Measurements from ENCODE around the gene CDH4. TPM values are rescaled to one million over a fixed set of nuclear protein-coding genes. Genes with fewer than 3 reads are reported as not detected.

The CDH4 gene
- polyA plus RNA-seq, 1 donor (not counting 4 experiments of a cell fraction or from before 2014, with no cell fraction given): 2.2 TPM

- Histone ChIP-seq H3K27me3 (ENCODE audit: control insufficient read depth, extremely low read depth, insufficient read depth, low read length) (peaks cover 26% of the 10 kb centered on the region), H3K4me2 (ENCODE audit: control insufficient read depth, extremely low read depth, insufficient read depth, low read depth, low read length) (no peak overlapping the region), H3K36me3 (ENCODE audit: control insufficient read depth in 2 of 2, extremely low read depth in 1 of 2, insufficient read depth in 2 of 2, low read length in 2 of 2) (no peaks in the 10 kb centered on the region), H3K4me3 (ENCODE audit: control insufficient read depth in 2 of 3, extremely low read depth in 1 of 3, insufficient read depth in 2 of 3, low read depth in 1 of 3, low read length in 3 of 3) (no peak overlapping the region), H3K4me1 (ENCODE audit: control insufficient read depth, extremely low read depth, insufficient read depth, low read length) (no peaks in the 10 kb centered on the region), H3K9me1 (ENCODE audit: control insufficient read depth, extremely low read depth, insufficient read depth, low read length) (peaks cover 2% of the 10 kb centered on the region), H3K9me3 (ENCODE audit: control insufficient read depth, low read depth, low read length) (no peaks in the 10 kb centered on the region), H3K79me2 (ENCODE audit: control insufficient read depth, insufficient read depth, low read length) (no peaks in the 10 kb centered on the region), H4K20me1 (ENCODE audit: control insufficient read depth, extremely low read depth, insufficient read depth, low read length) (peaks cover 5% of the 10 kb centered on the region), H3K27ac (ENCODE audit: control insufficient read depth, insufficient read depth, low read length) (no peak overlapping the region), H3K9ac (ENCODE audit: control insufficient read depth, extremely low read depth, insufficient read depth, low read length) (no peak overlapping the region), H2AFZ (ENCODE audit: control insufficient read depth, low read length) (no peak overlapping the region)
- no peak for FAIRE-seq
- dilution Hi-C loops (cut with MboI; ENCODE audit: extremely low pct_ligation_motif_present, low sequenced_read_pairs): no loop called here
- TF ChIP-seq CTCF (optimal IDR thresholded peaks at IDR 0.05 in 1 of 3, IDR thresholded peaks at IDR 0.05 in 1 of 3, conservative IDR thresholded peaks at IDR 0.05 in 1 of 3; ENCODE audit: extremely low read depth in 1 of 3, insufficient read depth in 2 of 3, low read length in 3 of 3) (no peak), EZH2 (IDR thresholded peaks at IDR 0.05; ENCODE audit: low read length) (no peak)
- DNase-seq (ENCODE audit: low read depth, low spot score): no peak
These were observed 525.9 kb downstream of the CDH4 start for GRCh38 chr20:61777773-61778494.

- DNase-seq (ENCODE audit: low read depth, low spot score) (no peak), FAIRE-seq (no peak)
- Histone ChIP-seq H3K79me2 (ENCODE audit: control insufficient read depth, insufficient read depth, low read length) (no peaks in the 10 kb centered on the region), H3K4me3 (ENCODE audit: control insufficient read depth in 2 of 3, extremely low read depth in 1 of 3, insufficient read depth in 2 of 3, low read depth in 1 of 3, low read length in 3 of 3) (no peak overlapping the region), H4K20me1 (ENCODE audit: control insufficient read depth, extremely low read depth, insufficient read depth, low read length) (peaks cover 9% of the 10 kb centered on the region), H3K27me3 (ENCODE audit: control insufficient read depth, extremely low read depth, insufficient read depth, low read length) (peaks cover 29% of the 10 kb centered on the region), H2AFZ (ENCODE audit: control insufficient read depth, low read length) (no peak overlapping the region), H3K4me2 (ENCODE audit: control insufficient read depth, extremely low read depth, insufficient read depth, low read depth, low read length) (no peak overlapping the region), H3K9me1 (ENCODE audit: control insufficient read depth, extremely low read depth, insufficient read depth, low read length) (peaks cover 2% of the 10 kb centered on the region), H3K27ac (ENCODE audit: control insufficient read depth, insufficient read depth, low read length) (no peak overlapping the region), H3K4me1 (ENCODE audit: control insufficient read depth, extremely low read depth, insufficient read depth, low read length) (no peaks in the 10 kb centered on the region), H3K9ac (ENCODE audit: control insufficient read depth, extremely low read depth, insufficient read depth, low read length) (no peak overlapping the region), H3K36me3 (ENCODE audit: control insufficient read depth in 2 of 2, extremely low read depth in 1 of 2, insufficient read depth in 2 of 2, low read length in 2 of 2) (no peaks in the 10 kb centered on the region), H3K9me3 (ENCODE audit: control insufficient read depth, low read depth, low read length) (no peaks in the 10 kb centered on the region)
- no peak for TF ChIP-seq EZH2 (IDR thresholded peaks at IDR 0.05; ENCODE audit: low read length)
- TF ChIP-seq CTCF (optimal IDR thresholded peaks at IDR 0.05 in 1 of 3, IDR thresholded peaks at IDR 0.05 in 1 of 3, conservative IDR thresholded peaks at IDR 0.05 in 1 of 3; ENCODE audit: extremely low read depth in 1 of 3, insufficient read depth in 2 of 3, low read length in 3 of 3): no peak
- dilution Hi-C loops (cut with MboI; ENCODE audit: extremely low pct_ligation_motif_present, low sequenced_read_pairs): no loop called here
These were observed 526.4 kb downstream of the CDH4 start for GRCh38 chr20:61778495-61778863.

All from keratinocyte (primary cell).